ENCODE data around the gene MACC1. TPM values are rescaled to one million over a fixed set of nuclear protein-coding genes. Genes with fewer than 3 reads are reported as not detected.

The MACC1 gene
- total and polyA plus RNA-seq, 9 of the 15 experiments (the other 6 are each of a cell fraction or from before 2014, with no cell fraction given): 5.9 to 30.2 (median 10.4) TPM

DNA sequence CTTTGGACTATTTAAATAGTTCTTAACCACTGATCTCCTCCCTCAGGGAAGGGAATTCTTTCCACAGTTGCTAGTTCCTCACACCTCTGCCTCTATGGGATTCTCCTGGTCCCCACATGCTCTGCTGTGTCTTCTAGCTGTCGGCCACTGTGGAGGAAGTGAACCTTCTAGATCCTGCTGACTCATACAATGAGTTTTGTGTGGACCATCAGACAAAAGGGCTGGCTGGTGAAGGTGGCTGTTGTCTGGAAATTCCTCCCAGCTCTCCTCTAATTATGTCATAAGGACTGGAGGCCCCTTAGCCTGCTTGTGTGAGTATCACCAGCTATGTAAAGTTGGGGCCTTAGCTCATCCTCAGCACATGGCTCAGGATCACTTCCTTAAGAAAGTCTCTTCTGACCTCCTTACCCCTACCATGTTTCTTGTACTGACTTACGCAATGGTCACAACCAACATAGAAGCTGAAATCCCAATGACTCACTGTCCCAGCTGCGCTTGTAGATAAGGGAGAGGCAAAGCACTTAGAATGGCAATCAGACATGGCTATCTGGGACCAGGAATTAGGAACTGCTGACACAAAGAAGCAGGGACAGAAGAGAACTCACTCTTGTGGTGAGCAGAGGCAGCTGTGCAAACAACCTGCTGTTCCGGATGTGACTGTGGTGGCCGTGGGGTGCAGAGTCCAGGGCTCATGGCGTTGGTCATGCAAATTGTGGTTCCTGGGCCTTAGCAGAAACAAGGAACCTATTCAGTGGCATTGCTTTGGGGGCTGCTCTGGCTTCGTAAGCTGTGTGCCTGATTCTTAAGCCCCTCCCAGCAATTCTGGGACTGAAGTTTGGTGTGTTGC lies 2.5 kb upstream of the MACC1 start (continued):
- TF ChIP-seq RAD21 (CRISPR knock-in tag; conservative IDR thresholded peaks at IDR 0.05 in 1 of 2, IDR thresholded peaks at IDR 0.05 in 1 of 2) (peak; percentile 52 to 54), SOX6 (IDR thresholded peaks at IDR 0.05) (peak; percentile 100), MYC (IDR thresholded peaks at IDR 0.05; ENCODE audit: low read depth, low read length) (peak; percentile 93), MYC (CRISPR knock-in tag; IDR thresholded peaks at IDR 0.05; ENCODE audit: borderline replicate concordance, low read depth) (peak; percentile 42; the same call in 1 of the 2 replicates), ILF3 (IDR thresholded peaks at IDR 0.05; ENCODE audit: borderline replicate concordance) (peak; percentile 99), ZNF384 (IDR thresholded peaks at IDR 0.05; ENCODE audit: low read depth, low read length) (peak; percentile 35), POLR2AphosphoS5 (IDR thresholded peaks at IDR 0.05; ENCODE audit: control insufficient read depth, insufficient read depth, low read depth, low read length) (peak; percentile 100), L3MBTL2 (IDR thresholded peaks at IDR 0.05) (peak; percentile 100), MIER1 (IDR thresholded peaks at IDR 0.05; ENCODE audit: low read depth) (peak; percentile 52; the same call in 1 of the 2 replicates), CXXC5 (CRISPR knock-in tag; IDR thresholded peaks at IDR 0.05) (peak; percentile 91), WHSC1 (IDR thresholded peaks at IDR 0.05; ENCODE audit: low read length) (no peak), PPARD (CRISPR knock-in tag; IDR thresholded peaks at IDR 0.05) (no peak), ZNF263 (CRISPR knock-in tag; IDR thresholded peaks at IDR 0.05; ENCODE audit: borderline replicate concordance) (peak; percentile 48; the same call in 1 of the 2 replicates), NFXL1 (CRISPR knock-in tag; IDR thresholded peaks at IDR 0.05) (peak; percentile 67; the same call in 1 of the 2 replicates), SREBF2 (CRISPR knock-in tag; IDR thresholded peaks at IDR 0.05) (no peak)
- TF ChIP-seq, protein P1, sequence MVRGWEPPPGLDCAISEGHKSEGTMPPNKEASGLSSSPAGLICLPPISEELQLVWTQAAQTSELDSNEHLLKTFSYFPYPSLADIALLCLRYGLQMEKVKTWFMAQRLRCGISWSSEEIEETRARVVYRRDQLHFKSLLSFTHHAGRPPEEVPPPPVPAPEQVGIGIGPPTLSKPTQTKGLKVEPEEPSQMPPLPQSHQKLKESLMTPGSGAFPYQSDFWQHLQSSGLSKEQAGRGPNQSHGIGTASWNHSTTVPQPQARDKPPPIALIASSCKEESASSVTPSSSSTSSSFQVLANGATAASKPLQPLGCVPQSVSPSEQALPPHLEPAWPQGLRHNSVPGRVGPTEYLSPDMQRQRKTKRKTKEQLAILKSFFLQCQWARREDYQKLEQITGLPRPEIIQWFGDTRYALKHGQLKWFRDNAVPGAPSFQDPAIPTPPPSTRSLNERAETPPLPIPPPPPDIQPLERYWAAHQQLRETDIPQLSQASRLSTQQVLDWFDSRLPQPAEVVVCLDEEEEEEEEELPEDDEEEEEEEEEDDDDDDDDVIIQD (CRISPR knock-in tag; IDR thresholded peaks at IDR 0.05): no peak
- TF ChIP-seq, protein P2, sequence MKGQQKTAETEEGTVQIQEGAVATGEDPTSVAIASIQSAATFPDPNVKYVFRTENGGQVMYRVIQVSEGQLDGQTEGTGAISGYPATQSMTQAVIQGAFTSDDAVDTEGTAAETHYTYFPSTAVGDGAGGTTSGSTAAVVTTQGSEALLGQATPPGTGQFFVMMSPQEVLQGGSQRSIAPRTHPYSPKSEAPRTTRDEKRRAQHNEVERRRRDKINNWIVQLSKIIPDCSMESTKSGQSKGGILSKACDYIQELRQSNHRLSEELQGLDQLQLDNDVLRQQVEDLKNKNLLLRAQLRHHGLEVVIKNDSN (CRISPR knock-in tag; IDR thresholded peaks at IDR 0.05): no peak; the same call in 1 of the 2 replicates
- TF ChIP-seq, protein P3, sequence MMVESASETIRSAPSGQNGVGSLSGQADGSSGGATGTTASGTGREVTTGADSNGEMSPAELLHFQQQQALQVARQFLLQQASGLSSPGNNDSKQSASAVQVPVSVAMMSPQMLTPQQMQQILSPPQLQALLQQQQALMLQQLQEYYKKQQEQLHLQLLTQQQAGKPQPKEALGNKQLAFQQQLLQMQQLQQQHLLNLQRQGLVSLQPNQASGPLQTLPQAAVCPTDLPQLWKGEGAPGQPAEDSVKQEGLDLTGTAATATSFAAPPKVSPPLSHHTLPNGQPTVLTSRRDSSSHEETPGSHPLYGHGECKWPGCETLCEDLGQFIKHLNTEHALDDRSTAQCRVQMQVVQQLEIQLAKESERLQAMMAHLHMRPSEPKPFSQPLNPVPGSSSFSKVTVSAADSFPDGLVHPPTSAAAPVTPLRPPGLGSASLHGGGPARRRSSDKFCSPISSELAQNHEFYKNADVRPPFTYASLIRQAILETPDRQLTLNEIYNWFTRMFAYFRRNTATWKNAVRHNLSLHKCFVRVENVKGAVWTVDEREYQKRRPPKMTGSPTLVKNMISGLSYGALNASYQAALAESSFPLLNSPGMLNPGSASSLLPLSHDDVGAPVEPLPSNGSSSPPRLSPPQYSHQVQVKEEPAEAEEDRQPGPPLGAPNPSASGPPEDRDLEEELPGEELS (CRISPR knock-in tag; IDR thresholded peaks at IDR 0.05; ENCODE audit: borderline replicate concordance): peak; percentile 97
- TF ChIP-seq, protein P4, sequence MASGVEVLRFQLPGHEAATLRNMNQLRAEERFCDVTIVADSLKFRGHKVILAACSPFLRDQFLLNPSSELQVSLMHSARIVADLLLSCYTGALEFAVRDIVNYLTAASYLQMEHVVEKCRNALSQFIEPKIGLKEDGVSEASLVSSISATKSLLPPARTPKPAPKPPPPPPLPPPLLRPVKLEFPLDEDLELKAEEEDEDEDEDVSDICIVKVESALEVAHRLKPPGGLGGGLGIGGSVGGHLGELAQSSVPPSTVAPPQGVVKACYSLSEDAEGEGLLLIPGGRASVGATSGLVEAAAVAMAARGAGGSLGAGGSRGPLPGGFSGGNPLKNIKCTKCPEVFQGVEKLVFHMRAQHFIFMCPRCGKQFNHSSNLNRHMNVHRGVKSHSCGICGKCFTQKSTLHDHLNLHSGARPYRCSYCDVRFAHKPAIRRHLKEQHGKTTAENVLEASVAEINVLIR (CRISPR knock-in tag; IDR thresholded peaks at IDR 0.05): peak; percentile 58; the same call in 1 of the 2 replicates
- TF ChIP-seq, protein P5, sequence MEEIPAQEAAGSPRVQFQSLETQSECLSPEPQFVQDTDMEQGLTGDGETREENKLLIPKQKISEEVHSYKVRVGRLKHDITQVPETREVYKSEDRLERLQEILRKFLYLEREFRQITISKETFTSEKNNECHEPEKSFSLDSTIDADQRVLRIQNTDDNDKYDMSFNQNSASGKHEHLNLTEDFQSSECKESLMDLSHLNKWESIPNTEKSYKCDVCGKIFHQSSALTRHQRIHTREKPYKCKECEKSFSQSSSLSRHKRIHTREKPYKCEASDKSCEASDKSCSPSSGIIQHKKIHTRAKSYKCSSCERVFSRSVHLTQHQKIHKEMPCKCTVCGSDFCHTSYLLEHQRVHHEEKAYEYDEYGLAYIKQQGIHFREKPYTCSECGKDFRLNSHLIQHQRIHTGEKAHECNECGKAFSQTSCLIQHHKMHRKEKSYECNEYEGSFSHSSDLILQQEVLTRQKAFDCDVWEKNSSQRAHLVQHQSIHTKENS (CRISPR knock-in tag; IDR thresholded peaks at IDR 0.05): no peak
